HepG2 (cell line): Measurements from ENCODE around the gene CTSW. TPM values are rescaled to one million over a fixed set of nuclear protein-coding genes. Genes with fewer than 3 reads are reported as not detected.

Experiments
- ARNTL ChIP-seq: sonication (generic); formaldehyde crosslinking; IDR thresholded peaks from 2 replicates; pipeline ENCODE4 v1.4.0; 2020; ENCODE audit warnings: mild to moderate bottlenecking, missing genetic modification reagents
- CBFB ChIP-seq: sonication (generic); formaldehyde crosslinking; IDR thresholded peaks from 2 replicates; pipeline ENCODE4 v1.4.0; 2020; ENCODE audit warnings: missing genetic modification reagents
- CEBPB ChIP-seq: IDR thresholded peaks from 2 replicates; pipeline ENCODE4 v1.6.1; 2011; ENCODE audit warnings: low read depth, low read length, improper control_type of control experiment, borderline replicate concordance
- HIVEP1 ChIP-seq: sonication (generic); formaldehyde crosslinking; IDR thresholded peaks from 2 replicates; pipeline ENCODE4 v1.4.0; 2020; ENCODE audit warnings: mild to moderate bottlenecking, missing genetic modification reagents
- KLF13 ChIP-seq: sonication (generic); formaldehyde crosslinking; IDR thresholded peaks from 2 replicates; pipeline ENCODE4 v1.4.0; 2020; ENCODE audit warnings: mild to moderate bottlenecking, missing genetic modification reagents
- MYC ChIP-seq: sonication (generic); formaldehyde crosslinking; IDR thresholded peaks from 2 replicates; pipeline ENCODE4 v1.9.0; 2021; ENCODE audit warnings: missing genetic modification reagents, borderline replicate concordance
- NFE2L1 ChIP-seq: sonication (generic); formaldehyde crosslinking; IDR thresholded peaks from 2 replicates; pipeline ENCODE4 v1.4.0; 2020; ENCODE audit warnings: missing genetic modification reagents, mild to moderate bottlenecking, borderline replicate concordance
- POLR2AphosphoS2 ChIP-seq: IDR thresholded peaks from 2 replicates; pipeline ENCODE4 v1.6.1; 2011; ENCODE audit warnings: low read depth, low read length, improper control_type of control experiment
- SRSF9 ChIP-seq: fragments of 200-400 bp; formaldehyde crosslinking; IDR thresholded peaks from 2 replicates; pipeline ENCODE4 v1.6.1; 2018; ENCODE audit warnings: borderline replicate concordance, mild to moderate bottlenecking, low read depth, low read length; ENCODE audit not compliant: insufficient read depth, poor library complexity, severe bottlenecking
- TCF7L2 ChIP-seq: IDR thresholded peaks from 2 replicates; pipeline ENCODE4 v1.6.1; 2011; ENCODE audit warnings: mild to moderate bottlenecking, low read depth, low read length, moderate library complexity
- ZBTB3 ChIP-seq: sonication (generic); formaldehyde crosslinking; IDR thresholded peaks from 2 replicates; pipeline ENCODE4 v1.4.0; 2020; ENCODE audit warnings: low read depth, mild to moderate bottlenecking, moderate library complexity, missing genetic modification reagents, borderline replicate concordance
- ZFX ChIP-seq: sonication (generic); formaldehyde crosslinking; IDR thresholded peaks from 2 replicates; pipeline ENCODE4 v1.4.0; 2020; ENCODE audit warnings: mild to moderate bottlenecking, low read depth, missing genetic modification reagents, moderate library complexity
- ZNF343 ChIP-seq: sonication (generic); formaldehyde crosslinking; IDR thresholded peaks from 2 replicates; pipeline ENCODE4 v1.4.0; 2020; ENCODE audit warnings: mild to moderate bottlenecking, missing genetic modification reagents
- ZNF556 ChIP-seq: sonication (generic); formaldehyde crosslinking; IDR thresholded peaks from 2 replicates; pipeline ENCODE4 v1.4.0; 2020; ENCODE audit warnings: mild to moderate bottlenecking, missing genetic modification reagents, borderline replicate concordance
- ZNF710 ChIP-seq: sonication (generic); formaldehyde crosslinking; IDR thresholded peaks from 2 replicates; pipeline ENCODE4 v1.5.0; 2020; ENCODE audit warnings: mild to moderate bottlenecking, missing genetic modification reagents, borderline replicate concordance
- ZNF773 ChIP-seq: sonication (generic); formaldehyde crosslinking; IDR thresholded peaks from 2 replicates; pipeline ENCODE4 v1.4.0; 2020; ENCODE audit warnings: missing genetic modification reagents, borderline replicate concordance
- ZNF776 ChIP-seq: sonication (generic); formaldehyde crosslinking; IDR thresholded peaks from 2 replicates; pipeline ENCODE4 v1.4.0; 2020; ENCODE audit warnings: mild to moderate bottlenecking, missing genetic modification reagents
- polyA plus RNA-seq, 8 experiments: library from polyadenylated mRNA; depleted of rRNA in 3 of 8; stranded (reverse) in 7 of 8; unstranded in 1 of 8; fragments of >200 nt; fragmentation: Illumina TruSeq in 4 of 8; extraction: Trizol in 4 of 8; gene quantifications; 2 replicates each; pipeline versions ENCODE4 v1.2.1 to v1.2.3, GENCODE V29; 2011 to 2016; ENCODE audit warnings: low read depth in 4 of 8, missing spikeins in 1 of 8, mixed read lengths in 1 of 8; ENCODE audit not compliant: insufficient read depth in 1 of 8
- total RNA-seq, 5 experiments: library from RNA; depleted of rRNA; stranded (reverse); fragments of >200 nt; fragmentation: Illumina TruSeq; extraction: Trizol; gene quantifications; 2 replicates each; pipeline ENCODE4 v1.2.3, GENCODE V29; 2016; ENCODE audit warnings: low read depth in 1 of 5
- TF ChIP-seq, protein P1 (sequence below): sonication (generic); formaldehyde crosslinking; IDR thresholded peaks from 2 replicates; pipeline ENCODE4 v1.4.0; 2020; ENCODE audit warnings: missing genetic modification reagents
- TF ChIP-seq, protein P2 (sequence below): sonication (generic); formaldehyde crosslinking; IDR thresholded peaks from 2 replicates; pipeline ENCODE4 v1.4.0; 2020; ENCODE audit warnings: missing genetic modification reagents
- TF ChIP-seq, protein P3 (sequence below): sonication (generic); formaldehyde crosslinking; IDR thresholded peaks from 2 replicates; pipeline ENCODE4 v1.5.0; 2020; ENCODE audit warnings: mild to moderate bottlenecking, low read depth, missing genetic modification reagents, borderline replicate concordance

Gene CTSW
- total and polyA plus RNA-seq, 2 of the 13 experiments (the other 11 are each of a cell fraction or from before 2014, with no cell fraction given), result 0.09 TPM; not detected in 1

DNA sequence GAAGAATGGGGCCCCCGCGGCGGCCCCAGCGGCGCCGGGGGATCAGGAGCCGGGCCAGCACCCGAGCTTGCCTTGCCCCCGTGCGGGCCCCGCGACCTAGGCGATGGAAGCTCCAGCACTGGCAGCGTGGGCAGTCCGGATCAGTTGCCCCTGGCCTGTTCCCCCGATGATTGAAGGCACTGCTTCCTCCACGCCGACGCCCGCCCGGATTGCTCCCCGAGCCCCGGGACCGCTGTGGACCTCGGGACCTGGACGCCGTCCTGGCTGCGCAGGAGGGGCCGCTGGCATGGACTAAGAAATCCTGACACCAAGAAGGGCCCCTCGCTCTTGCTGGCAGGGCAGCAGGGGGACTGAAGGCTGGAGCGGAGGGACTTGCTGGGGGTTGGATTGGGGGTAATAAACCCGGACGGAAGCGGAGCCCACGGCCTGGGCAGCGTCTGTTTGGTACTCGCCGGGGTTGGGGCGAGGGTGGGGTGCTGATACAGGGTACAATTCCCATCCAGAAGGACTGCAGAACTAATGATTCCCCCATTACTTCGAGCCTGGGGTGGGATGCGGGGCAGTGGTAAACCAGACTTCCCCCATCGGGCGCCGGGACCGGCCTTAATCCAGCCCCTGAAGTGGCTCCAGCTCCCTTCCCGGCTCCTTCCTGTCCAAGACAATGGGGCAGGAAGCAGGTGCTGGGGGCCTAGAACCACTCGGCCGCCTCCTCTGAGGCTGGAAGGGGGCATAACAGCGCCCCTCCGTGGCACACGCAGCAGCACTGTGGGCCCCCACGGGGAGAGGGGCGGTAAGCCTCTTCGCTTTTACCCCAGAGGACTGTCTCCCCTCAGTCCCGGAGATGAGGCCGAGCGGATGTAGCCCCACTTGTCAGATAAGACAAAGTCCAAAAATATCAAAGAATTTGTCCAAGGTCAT lies 11.8 kb downstream of the CTSW start (continued):
- TF ChIP-seq ZBTB3 (no peak), ARNTL (CRISPR knock-in tag) (0 out of 2 replicates have a peak, but pooled peaks have one; percentile 42), HIVEP1 (no peak), CEBPB (no peak), NFE2L1 (CRISPR knock-in tag) (no peak), ZFX (CRISPR knock-in tag) (peak; percentile 82), ZNF556 (CRISPR knock-in tag) (0 out of 2 replicates have a peak, but pooled peaks have one; percentile 51), TCF7L2 (no peak), KLF13 (CRISPR knock-in tag) (peak; percentile 25; the same call in 1 of the 2 replicates), ZNF343 (0 out of 2 replicates have a peak, but pooled peaks have one; percentile 3), ZNF710 (CRISPR knock-in tag) (no peak), SRSF9 (no peak), POLR2AphosphoS2 (peak; percentile 75; the same call in 1 of the 2 replicates), MYC (CRISPR knock-in tag) (peak; percentile 66; the same call in 1 of the 2 replicates), ZNF776 (CRISPR knock-in tag) (no peak), CBFB (CRISPR knock-in tag) (peak; percentile 61; the same call in 1 of the 2 replicates), ZNF773 (CRISPR knock-in tag) (no peak)
- TF ChIP-seq, protein P1, sequence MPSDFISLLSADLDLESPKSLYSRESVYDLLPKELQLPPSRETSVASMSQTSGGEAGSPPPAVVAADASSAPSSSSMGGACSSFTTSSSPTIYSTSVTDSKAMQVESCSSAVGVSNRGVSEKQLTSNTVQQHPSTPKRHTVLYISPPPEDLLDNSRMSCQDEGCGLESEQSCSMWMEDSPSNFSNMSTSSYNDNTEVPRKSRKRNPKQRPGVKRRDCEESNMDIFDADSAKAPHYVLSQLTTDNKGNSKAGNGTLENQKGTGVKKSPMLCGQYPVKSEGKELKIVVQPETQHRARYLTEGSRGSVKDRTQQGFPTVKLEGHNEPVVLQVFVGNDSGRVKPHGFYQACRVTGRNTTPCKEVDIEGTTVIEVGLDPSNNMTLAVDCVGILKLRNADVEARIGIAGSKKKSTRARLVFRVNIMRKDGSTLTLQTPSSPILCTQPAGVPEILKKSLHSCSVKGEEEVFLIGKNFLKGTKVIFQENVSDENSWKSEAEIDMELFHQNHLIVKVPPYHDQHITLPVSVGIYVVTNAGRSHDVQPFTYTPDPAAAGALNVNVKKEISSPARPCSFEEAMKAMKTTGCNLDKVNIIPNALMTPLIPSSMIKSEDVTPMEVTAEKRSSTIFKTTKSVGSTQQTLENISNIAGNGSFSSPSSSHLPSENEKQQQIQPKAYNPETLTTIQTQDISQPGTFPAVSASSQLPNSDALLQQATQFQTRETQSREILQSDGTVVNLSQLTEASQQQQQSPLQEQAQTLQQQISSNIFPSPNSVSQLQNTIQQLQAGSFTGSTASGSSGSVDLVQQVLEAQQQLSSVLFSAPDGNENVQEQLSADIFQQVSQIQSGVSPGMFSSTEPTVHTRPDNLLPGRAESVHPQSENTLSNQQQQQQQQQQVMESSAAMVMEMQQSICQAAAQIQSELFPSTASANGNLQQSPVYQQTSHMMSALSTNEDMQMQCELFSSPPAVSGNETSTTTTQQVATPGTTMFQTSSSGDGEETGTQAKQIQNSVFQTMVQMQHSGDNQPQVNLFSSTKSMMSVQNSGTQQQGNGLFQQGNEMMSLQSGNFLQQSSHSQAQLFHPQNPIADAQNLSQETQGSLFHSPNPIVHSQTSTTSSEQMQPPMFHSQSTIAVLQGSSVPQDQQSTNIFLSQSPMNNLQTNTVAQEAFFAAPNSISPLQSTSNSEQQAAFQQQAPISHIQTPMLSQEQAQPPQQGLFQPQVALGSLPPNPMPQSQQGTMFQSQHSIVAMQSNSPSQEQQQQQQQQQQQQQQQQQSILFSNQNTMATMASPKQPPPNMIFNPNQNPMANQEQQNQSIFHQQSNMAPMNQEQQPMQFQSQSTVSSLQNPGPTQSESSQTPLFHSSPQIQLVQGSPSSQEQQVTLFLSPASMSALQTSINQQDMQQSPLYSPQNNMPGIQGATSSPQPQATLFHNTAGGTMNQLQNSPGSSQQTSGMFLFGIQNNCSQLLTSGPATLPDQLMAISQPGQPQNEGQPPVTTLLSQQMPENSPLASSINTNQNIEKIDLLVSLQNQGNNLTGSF, result no peak
- TF ChIP-seq, protein P2, sequence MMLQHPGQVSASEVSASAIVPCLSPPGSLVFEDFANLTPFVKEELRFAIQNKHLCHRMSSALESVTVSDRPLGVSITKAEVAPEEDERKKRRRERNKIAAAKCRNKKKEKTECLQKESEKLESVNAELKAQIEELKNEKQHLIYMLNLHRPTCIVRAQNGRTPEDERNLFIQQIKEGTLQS (CRISPR knock-in tag), result no peak; the same call in 1 of the 2 replicates
- TF ChIP-seq, protein P3, sequence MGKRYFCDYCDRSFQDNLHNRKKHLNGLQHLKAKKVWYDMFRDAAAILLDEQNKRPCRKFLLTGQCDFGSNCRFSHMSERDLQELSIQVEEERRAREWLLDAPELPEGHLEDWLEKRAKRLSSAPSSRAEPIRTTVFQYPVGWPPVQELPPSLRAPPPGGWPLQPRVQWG (CRISPR knock-in tag), result no peak
